Stimulated activated CD4-positive, alpha-beta T cell treated with anti-CD3 and anti-CD28 coated beads, TNF-alpha, amount 100 ng/mL, for 48 hours (primary cell): ENCODE results near the gene IL17C.
A peak's percentile ranks its signal among the peaks of the same experiment; 100 is the strongest.

Experiments
- DNase-seq, 3 donors: peaks; one replicate each; pipeline ENCODE4 v3.0.0-alpha.2; 2020; ENCODE audit warnings: low read depth in 3 of 3

Gene IL17C

GRCh38 chr16:88685156-88686061 is 47.0 kb downstream of the IL17C start:
- DNase-seq, result peak in 2 of 3 donors; percentile 51 to 52

DNA sequence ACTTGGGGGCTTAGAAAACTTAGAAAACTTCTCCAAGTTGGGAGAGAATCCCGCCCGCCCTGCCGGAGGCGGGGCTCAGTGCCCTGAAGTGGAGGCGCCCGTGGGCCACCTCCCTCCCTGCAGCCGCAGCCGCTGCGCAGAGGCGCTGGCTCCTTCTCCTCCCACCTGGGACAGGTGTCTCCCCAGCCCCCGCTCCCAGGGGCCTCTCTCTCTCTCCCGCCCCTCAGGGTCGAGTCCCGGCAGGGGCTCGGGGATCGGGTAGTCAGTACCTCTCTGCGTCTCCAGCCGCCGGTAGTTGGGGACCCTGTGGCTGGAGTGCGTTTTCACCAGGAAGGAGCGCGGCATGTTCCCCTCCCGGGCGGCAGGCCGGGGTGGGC is 47.7 kb downstream of the IL17C start:
- peak in 1 of 3 donors; percentile 34 for DNase-seq

DNA sequence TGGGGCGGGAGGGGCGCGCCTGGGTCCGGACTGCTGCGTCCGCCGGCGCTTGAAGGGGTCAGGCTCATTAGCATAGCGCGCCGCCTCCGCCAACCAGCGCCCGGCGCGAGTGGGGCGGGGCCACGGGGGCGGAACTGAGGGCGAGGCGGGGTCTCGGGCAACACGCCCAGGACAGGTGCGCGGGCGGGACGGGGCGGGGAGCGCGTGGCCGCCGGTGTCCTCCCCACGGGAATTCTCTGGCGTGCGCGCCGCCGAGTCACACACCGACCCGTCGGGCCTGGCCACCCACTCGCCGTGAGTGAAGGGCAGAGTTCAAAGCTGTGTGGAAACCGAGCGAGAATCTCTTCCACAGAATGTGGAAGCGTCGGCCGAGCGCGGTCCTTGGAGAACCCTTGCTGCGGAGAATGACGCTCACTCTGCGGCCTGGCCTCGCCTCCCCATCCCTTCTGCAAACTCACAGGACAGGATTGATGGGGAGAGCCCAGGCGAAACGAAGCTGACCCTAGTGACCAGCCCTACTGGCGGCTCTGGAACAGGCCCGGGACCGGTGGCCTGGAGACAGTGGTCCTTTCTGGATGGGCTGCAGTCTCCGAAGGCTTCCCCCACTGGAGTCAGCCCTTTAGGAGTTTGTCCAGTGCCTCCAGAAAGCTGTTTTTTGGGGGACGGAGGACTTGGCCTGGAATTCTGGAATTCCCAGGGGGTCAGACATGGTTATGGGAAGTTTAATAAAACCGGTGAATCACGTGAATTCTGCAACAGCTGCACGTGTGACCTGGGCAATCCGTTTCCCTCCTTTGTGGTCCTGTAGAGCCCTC is 48.3 kb downstream of the IL17C start, which contains the start of gene SNAI3:
TSS of gene SNAI3 (minus strand) at position 69 of the 815 bp plus-strand sequence. CDS start 101 bp downstream, outside the sequence.
- peak; percentile 70 to 91 (median 72) for DNase-seq

DNA sequence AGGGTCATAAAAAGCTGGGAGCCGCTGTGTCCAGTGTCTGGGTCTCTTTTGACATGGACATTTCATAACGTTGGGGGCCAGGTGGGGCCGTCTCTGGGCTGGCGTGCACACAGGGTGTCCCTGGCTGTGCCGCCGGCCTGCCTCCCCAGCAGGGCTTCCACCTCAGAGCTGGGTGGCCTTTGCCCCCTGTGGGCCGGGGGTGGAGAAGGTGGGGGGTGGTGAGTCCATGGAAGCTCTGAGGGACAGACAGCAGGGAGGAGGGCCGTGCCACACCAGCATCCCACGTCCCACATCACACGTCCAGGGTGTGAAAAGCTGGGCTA is 48.8 kb downstream of the IL17C start:
- no peak for DNase-seq

DNA sequence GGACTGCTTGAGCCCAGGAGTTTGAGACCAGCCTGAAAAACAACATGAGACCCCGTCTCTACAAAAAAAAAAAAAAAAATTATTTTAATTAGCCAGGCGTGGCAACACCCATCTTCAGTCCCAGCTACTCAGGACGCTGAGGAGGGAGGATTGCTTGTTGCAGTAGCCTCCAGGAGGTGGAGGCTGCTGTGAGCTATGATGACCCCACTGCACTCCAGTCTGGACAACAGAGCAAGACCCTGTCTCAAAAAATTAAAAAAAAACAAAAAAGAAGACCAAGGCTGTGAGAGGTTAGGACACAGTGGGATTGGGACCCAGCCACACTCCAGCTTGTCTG is 49.3 kb downstream of the IL17C start:
- DNase-seq, result no peak

- no peak for DNase-seq
Measured at GRCh38 chr16:88688013-88688778, 49.8 kb downstream of the IL17C start.
